ENCODE results near the gene ERBB3. TPM values are rescaled to one million over a fixed set of nuclear protein-coding genes. Genes with fewer than 3 reads are reported as not detected.

Gene ERBB3
- total and polyA plus RNA-seq, 2 of the 8 experiments (the other 6 are each of a cell fraction or from before 2014, with no cell fraction given): 33.9 to 52.4 TPM

- no peak for DNase-seq (ENCODE audit: low read depth in 1 of 2, low spot score in 2 of 2)
- Histone ChIP-seq H3K79me1 (ENCODE audit: low read depth, low read length) (0 out of 2 replicates have a peak, but pooled peaks cover 2% of the 10 kb centered on the region), H3K79me2 (ENCODE audit: control insufficient read depth in 1 of 2, insufficient read depth in 2 of 2, low read length in 2 of 2) (peaks cover 21 to 31% of the 10 kb centered on the region in 2 experiments), H3K9me3 (ENCODE audit: insufficient read depth in 2 of 2, low read depth in 1 of 2, low read length in 1 of 2) (no peaks in the 10 kb centered on the region), H3K23me2 (ENCODE audit: low read depth, low read length) (peaks cover 8% of the 10 kb centered on the region), H2BK5ac (ENCODE audit: low read depth, low read length) (no peak overlapping the region), H4K5ac (ENCODE audit: insufficient read length, low read depth, low read length) (no peak overlapping the region), H4K20me1 (replicated peaks in 1 of 2; ENCODE audit: control insufficient read depth in 1 of 2, insufficient read depth in 2 of 2, low read length in 2 of 2) (peaks cover 4 to 5% of the 10 kb centered on the region in 2 experiments), H2BK15ac (ENCODE audit: low read length) (no peak overlapping the region), H3K27me3 (replicated peaks in 1 of 4; ENCODE audit: control insufficient read depth in 3 of 4, extremely low read depth in 1 of 4, insufficient read depth in 3 of 4, low read length in 3 of 4) (no peaks in the 10 kb centered on the region), H4K8ac (ENCODE audit: extremely low read depth, insufficient read depth, low read length) (no peak overlapping the region), H3K4me1 (replicated peaks in 1 of 4; ENCODE audit: control insufficient read depth in 3 of 4, insufficient read depth in 4 of 4, low read length in 3 of 4) (peaks cover 0 to 9% (median 3%) of the 10 kb centered on the region in 4 experiments; a peak in 5 of 7 replicates), H2AK5ac (ENCODE audit: low read depth, low read length) (no peak overlapping the region), H3K9ac (replicated peaks in 1 of 4; ENCODE audit: extremely low read depth in 1 of 4, low read depth in 3 of 4, low read length in 3 of 4) (peak overlapping the region; percentile 75 to 94 (median 90)), H3K14ac (ENCODE audit: insufficient read length) (no peak overlapping the region), H3K4me2 (ENCODE audit: insufficient read depth in 1 of 2, low read depth in 2 of 2, low read length in 2 of 2) (peak overlapping the region; percentile 85 to 99), H3K36me3 (ENCODE audit: control insufficient read depth in 2 of 4, insufficient read depth in 4 of 4, low read length in 3 of 4) (peaks cover 28 to 60% (median 48%) of the 10 kb centered on the region in 4 experiments), H3K23ac (ENCODE audit: insufficient read length) (no peak overlapping the region), H2BK120ac (replicated peaks; ENCODE audit: low read depth, low read length) (no peak overlapping the region), H3K56ac (replicated peaks; ENCODE audit: insufficient read length, low read depth, low read length) (no peak overlapping the region), H4K91ac (replicated peaks; ENCODE audit: insufficient read length, low read length) (no peak overlapping the region), H3K18ac (ENCODE audit: extremely low read depth, low read length) (no peak overlapping the region), H3K27ac (ENCODE audit: low read depth, low read length) (no peak overlapping the region), H3K4me3 (ENCODE audit: extremely low read depth in 1 of 4, insufficient read depth in 2 of 4, low read depth in 3 of 4, low read length in 4 of 4) (peak overlapping the region; percentile 81 to 95 (median 92)), H2BK12ac (ENCODE audit: low read depth, low read length) (no peak overlapping the region), H2AFZ (ENCODE audit: low read length) (no peak overlapping the region), H3K4ac (replicated peaks; ENCODE audit: insufficient read length, low read depth, low read length) (no peak overlapping the region), H2BK20ac (ENCODE audit: low read length) (no peak overlapping the region)
- WGBS, 2 experiments (ENCODE audit: extremely low coverage in 1 of 2, insufficient coverage in 1 of 2, insufficient read length in 1 of 2, insufficient replicate concordance in 2 of 2, low coverage in 1 of 2, low lambda C conversion rate in 2 of 2, missing lambda C conversion rate in 1 of 2): 64% methylated on average over 2 of the region's 2 CpGs; no CpG with 5 or more reads in 1 of the 2 experiments
- ChIA-PET POLR2A (ENCODE audit: partially characterized antibody) (interaction anchor here (1.3 to 11.1 kb wide), 15 partner anchors 7 to 274 kb away, joined by 3 to 267 read pairs (median 20); partner anchors contain the start of genes CNPY2, ERBB3, ESYT1 and MYL6), CTCF (ENCODE audit: partially characterized antibody) (interaction anchor here (0.9 to 7.2 kb wide), 6 partner anchors 10 to 117 kb away, joined by 3 to 34 read pairs (median 14); partner anchors contain the start of genes ERBB3, RNF41 and ZC3H10)
- TF ChIP-seq E2F6 (IDR thresholded peaks at IDR 0.05): no peak
- TF ChIP-seq KDM1A (IDR thresholded peaks at IDR 0.05; ENCODE audit: borderline replicate concordance, low read length): no peak
- TF ChIP-seq SIRT6 (IDR thresholded peaks at IDR 0.05; ENCODE audit: low read length): no peak
- TF ChIP-seq EZH2 (IDR thresholded peaks at IDR 0.05; ENCODE audit: low read depth, low read length, severe bottlenecking): no peak
- no peak for TF ChIP-seq TEAD4 (IDR thresholded peaks at IDR 0.05; ENCODE audit: low read depth, low read length)
- no peak for TF ChIP-seq RFX5 (IDR thresholded peaks at IDR 0.05; ENCODE audit: borderline replicate concordance, low read depth, low read length)
- no peak for TF ChIP-seq SAP30 (IDR thresholded peaks at IDR 0.05; ENCODE audit: insufficient read depth, insufficient replicate concordance, low read length)
- no peak for TF ChIP-seq NRF1 (IDR thresholded peaks at IDR 0.05; ENCODE audit: low read depth, low read length)
- no peak for TF ChIP-seq ZNF274 (IDR thresholded peaks at IDR 0.05; ENCODE audit: borderline replicate concordance, extremely low read depth, low read length)
- no peak for TF ChIP-seq TBP (IDR thresholded peaks at IDR 0.05; ENCODE audit: low read depth, low read length)
- TF ChIP-seq HDAC6 (IDR thresholded peaks at IDR 0.05; ENCODE audit: low read depth, low read length): no peak
- no peak for TF ChIP-seq BCL11A (IDR thresholded peaks at IDR 0.05; ENCODE audit: low read depth in 2 of 2, low read length in 2 of 2)
- no peak for TF ChIP-seq SP2 (IDR thresholded peaks at IDR 0.05; ENCODE audit: low read length)
- TF ChIP-seq SUZ12 (IDR thresholded peaks at IDR 0.05; ENCODE audit: low read length): no peak
- FAIRE-seq: no peak
Measured at GRCh38 chr12:56105609-56105902, 25.6 kb downstream of the ERBB3 start.

Measured in H1 (cell line).